H9 (cell line): ENCODE measurements around the gene RCC1. TPM values are rescaled to one million over a fixed set of nuclear protein-coding genes. Genes with fewer than 3 reads are reported as not detected.

Experiments used
- DNase-seq: peaks from one replicate; pipeline ENCODE4 v3.0.0-alpha.2; 2017
- H2AFZ ChIP-seq: one replicate; pipeline ENCODE4 v1.6.1; 2013; ENCODE audit warnings: mild to moderate bottlenecking, low read length, control low read depth, moderate library complexity
- H2AK5ac ChIP-seq: 2 replicates; pipeline ENCODE4 v1.6.1; 2013; ENCODE audit warnings: low read length, control low read depth, mixed read lengths; ENCODE audit not compliant: insufficient read length
- H2BK120ac ChIP-seq: one replicate; pipeline ENCODE4 v1.6.1; 2013; ENCODE audit warnings: low read depth, mild to moderate bottlenecking, low read length, control low read depth, inconsistent platforms; ENCODE audit not compliant: poor library complexity, severe bottlenecking
- H2BK12ac ChIP-seq: 2 replicates; pipeline ENCODE4 v1.6.1; 2013; ENCODE audit warnings: low read length, control low read depth, mixed read lengths, low read depth; ENCODE audit not compliant: insufficient read length
- H2BK15ac ChIP-seq: 2 replicates; pipeline ENCODE4 v1.6.1; 2013; ENCODE audit warnings: low read depth, low read length, control low read depth
- H2BK20ac ChIP-seq: one replicate; pipeline ENCODE4 v1.6.1; 2013; ENCODE audit warnings: low read depth, mild to moderate bottlenecking, low read length, control low read depth, inconsistent platforms; ENCODE audit not compliant: poor library complexity, severe bottlenecking
- H2BK5ac ChIP-seq: 2 replicates; pipeline ENCODE4 v1.6.1; 2013; ENCODE audit warnings: low read length, control low read depth, mixed read lengths; ENCODE audit not compliant: insufficient read length
- H3K14ac ChIP-seq: 2 replicates; pipeline ENCODE4 v1.6.1; 2013; ENCODE audit warnings: low read length, control low read depth; ENCODE audit not compliant: insufficient read depth
- H3K18ac ChIP-seq: 2 replicates; pipeline ENCODE4 v1.6.1; 2013; ENCODE audit warnings: low read depth, mild to moderate bottlenecking, mixed read lengths, low read length, control low read depth; ENCODE audit not compliant: insufficient read length
- H3K23ac ChIP-seq: 2 replicates; pipeline ENCODE4 v1.6.1; 2013; ENCODE audit warnings: low read length, control low read depth, mixed read lengths, low read depth; ENCODE audit not compliant: insufficient read length
- H3K23me2 ChIP-seq: 2 replicates; pipeline ENCODE4 v1.6.1; 2013; ENCODE audit warnings: low read depth, mild to moderate bottlenecking, mixed read lengths, low read length, control low read depth; ENCODE audit not compliant: insufficient read length, poor library complexity, severe bottlenecking
- H3K27ac ChIP-seq: 2 replicates; pipeline ENCODE4 v1.5.1; 2013; ENCODE audit warnings: low read length, control low read depth, mixed read lengths, low read depth; ENCODE audit not compliant: insufficient read length
- H3K27me3 ChIP-seq: 2 replicates; pipeline ENCODE4 v1.6.1; 2013; ENCODE audit warnings: low read length, control low read depth, inconsistent platforms; ENCODE audit not compliant: insufficient read depth
- H3K4ac ChIP-seq: 2 replicates; pipeline ENCODE4 v1.6.1; 2013; ENCODE audit warnings: low read depth, mild to moderate bottlenecking, control low read depth, inconsistent platforms, low read length, moderate library complexity
- H3K4me1 ChIP-seq: 2 replicates; pipeline ENCODE4 v1.6.1; 2013; ENCODE audit warnings: low read length, control low read depth, inconsistent platforms; ENCODE audit not compliant: insufficient read depth
- H3K4me2 ChIP-seq: 2 replicates; pipeline ENCODE4 v1.6.1; 2013; ENCODE audit warnings: low read length, control low read depth, mixed read lengths; ENCODE audit not compliant: insufficient read length, insufficient read depth
- H3K56ac ChIP-seq: 2 replicates; pipeline ENCODE4 v1.6.1; 2013; ENCODE audit warnings: low read depth, mild to moderate bottlenecking, mixed read lengths, low read length, control low read depth; ENCODE audit not compliant: insufficient read length
- H3K79me1 ChIP-seq: 2 replicates; pipeline ENCODE4 v1.6.1; 2013; ENCODE audit warnings: low read depth, mild to moderate bottlenecking, moderate library complexity, low read length, control low read depth, inconsistent platforms; ENCODE audit not compliant: insufficient read depth, poor library complexity, severe bottlenecking
- H3K79me2 ChIP-seq: 2 replicates; pipeline ENCODE4 v1.6.1; 2013; ENCODE audit warnings: low read length, control low read depth, inconsistent platforms; ENCODE audit not compliant: insufficient read depth
- H3K9ac ChIP-seq: 2 replicates; pipeline ENCODE4 v1.6.1; 2013; ENCODE audit warnings: low read length, control low read depth, mixed read lengths; ENCODE audit not compliant: insufficient read length; ENCODE audit errors: extremely low read depth
- H3K9me3 ChIP-seq: one replicate; pipeline ENCODE4 v1.6.1; 2013; ENCODE audit warnings: low read depth, low read length, inconsistent platforms; ENCODE audit not compliant: control insufficient read depth
- H3T11ph ChIP-seq: one replicate; pipeline ENCODE4 v1.6.1; 2013; ENCODE audit warnings: mild to moderate bottlenecking, low read length, control low read depth, inconsistent platforms
- H4K20me1 ChIP-seq: one replicate; pipeline ENCODE4 v1.6.1; 2013; ENCODE audit not compliant: control insufficient read depth, insufficient read length, insufficient read depth
- H4K5ac ChIP-seq: 2 replicates; pipeline ENCODE4 v1.6.1; 2013; ENCODE audit warnings: low read depth, mild to moderate bottlenecking, mixed read lengths, low read length, control low read depth; ENCODE audit not compliant: insufficient read length
- H4K8ac ChIP-seq: replicated peaks from 2 replicates; pipeline ENCODE4 v1.6.1; 2013; ENCODE audit warnings: low read length, control low read depth, mixed read lengths, low read depth; ENCODE audit not compliant: insufficient read length
- H4K91ac ChIP-seq: 2 replicates; pipeline ENCODE4 v1.6.1; 2013; ENCODE audit warnings: low read depth, mild to moderate bottlenecking, moderate library complexity, mixed read lengths, low read length, control low read depth; ENCODE audit not compliant: insufficient read length
- H3K27ac Mint-ChIP-seq, 3 experiments: 2 replicates in 2 of 3; 3 replicates in 1 of 3; pipeline ENCODE4 v1.8.0; 2020 to 2021; ENCODE audit warnings: mixed read lengths in 3 of 3, mild to moderate bottlenecking in 1 of 3, moderate library complexity in 1 of 3
- H3K27me3 Mint-ChIP-seq: 2 replicates; pipeline ENCODE4 v1.8.0; 2021; ENCODE audit warnings: low read depth, mild to moderate bottlenecking, moderate library complexity, mixed read lengths
- H3K36me3 Mint-ChIP-seq, 3 experiments: 2 replicates in 2 of 3; 3 replicates in 1 of 3; pipeline ENCODE4 v1.8.0; 2020 to 2021; ENCODE audit warnings: low read depth in 3 of 3, mixed read lengths in 3 of 3; ENCODE audit not compliant: insufficient read depth in 1 of 3
- H3K4me1 Mint-ChIP-seq, 2 experiments: 2 replicates each; pipeline ENCODE4 v1.8.0; 2020; ENCODE audit warnings: mixed read lengths in 2 of 2
- H3K4me3 Mint-ChIP-seq, 2 experiments: 2 replicates in 1 of 2; 3 replicates in 1 of 2; pipeline ENCODE4 v1.8.0; 2020 to 2021; ENCODE audit warnings: mild to moderate bottlenecking in 2 of 2, mixed read lengths in 2 of 2, moderate library complexity in 1 of 2
- H3K9me3 Mint-ChIP-seq, 2 experiments: 2 replicates in 1 of 2; 3 replicates in 1 of 2; pipeline ENCODE4 v1.8.0; 2020; ENCODE audit warnings: mild to moderate bottlenecking in 2 of 2, mixed read lengths in 2 of 2, moderate library complexity in 1 of 2
- CTCF ChIP-seq: fragments of 200-600 bp; sonication (generic); conservative IDR thresholded peaks from 3 replicates; pipeline ENCODE4 v1.8.0; 2021; ENCODE audit warnings: antibody characterized with exemption, mild to moderate bottlenecking
- WGBS: extraction: QIAGEN DNeasy Blood & Tissue Kit; methylation state at CpG from one replicate; pipeline ENCODE4 v1.1.7; 2013; ENCODE audit warnings: missing lambda C conversion rate, low lambda C conversion rate, mixed read lengths; ENCODE audit not compliant: insufficient read length; ENCODE audit errors: extremely low coverage; 5-methylcytosine and 5-hydroxymethylcytosine counted together
- total RNA-seq: library from RNA; stranded (reverse); gene quantifications from 2 replicates; pipeline ENCODE4 v1.2.1, GENCODE V29; 2021

The RCC1 gene
- total RNA-seq, 1 experiment from 2014 or later, result 93.6 TPM

GRCh38 chr1:28565726-28566125 lies 59.9 kb downstream of the RCC1 start:
- peaks cover 24 to 83% (median 59%) of the 10 kb centered on the region in 3 experiments; a peak in 6 of 7 replicates for H3K36me3 Mint-ChIP-seq
- Histone ChIP-seq H3K27ac (no peak overlapping the region), H3K79me1 (peaks cover 4% of the 10 kb centered on the region)

More at GRCh38 chr1:28565726-28566125, 59.9 kb downstream of the RCC1 start:
- Histone ChIP-seq H3K4ac (no peak overlapping the region), H2BK120ac (no peak overlapping the region), H3K14ac (no peak overlapping the region), H4K20me1 (no peaks in the 10 kb centered on the region), H2AK5ac (no peak overlapping the region), H3K23ac (no peak overlapping the region), H3K23me2 (no peaks in the 10 kb centered on the region), H2BK12ac (no peak overlapping the region), H3K9ac (no peak overlapping the region), H3K79me2 (no peaks in the 10 kb centered on the region), H3T11ph (no peak overlapping the region), H2BK20ac (no peak overlapping the region), H4K8ac (no peak overlapping the region), H3K27me3 (no peaks in the 10 kb centered on the region), H4K91ac (no peak overlapping the region), H3K9me3 (no peaks in the 10 kb centered on the region), H2BK15ac (no peak overlapping the region), H4K5ac (no peak overlapping the region), H3K4me1 (no peaks in the 10 kb centered on the region), H3K18ac (no peak overlapping the region), H3K4me2 (no peak overlapping the region), H2AFZ (no peak overlapping the region), H2BK5ac (no peak overlapping the region), H3K56ac (no peak overlapping the region)
- Mint-ChIP-seq H3K27ac (no peak overlapping the region), H3K4me1 (no peaks in the 10 kb centered on the region), H3K9me3 (no peaks in the 10 kb centered on the region), H3K4me3 (no peak overlapping the region), H3K27me3 (no peaks in the 10 kb centered on the region)
- WGBS, result no CpG with 5 or more reads among the region's 6 CpGs
- TF ChIP-seq CTCF, result no peak
- DNase-seq, result no peak
